GM19324 (cell line): ENCODE data around the gene P4HA2.
"Not testable (repeated sequence)": the region's sequence is repeated elsewhere in the genome, so short reads cannot be mapped to it uniquely, and the experiment has no call there.

Experiments
- ATAC-seq: cut with Tn5 transposase; IDR thresholded peaks from one replicate; pipeline ENCODE4 v1.9.1; 2021; ENCODE audit warnings: mild to moderate bottlenecking, moderate library complexity; ENCODE audit not compliant: unreplicated experiment, low FRiP score

Gene P4HA2

DNA sequence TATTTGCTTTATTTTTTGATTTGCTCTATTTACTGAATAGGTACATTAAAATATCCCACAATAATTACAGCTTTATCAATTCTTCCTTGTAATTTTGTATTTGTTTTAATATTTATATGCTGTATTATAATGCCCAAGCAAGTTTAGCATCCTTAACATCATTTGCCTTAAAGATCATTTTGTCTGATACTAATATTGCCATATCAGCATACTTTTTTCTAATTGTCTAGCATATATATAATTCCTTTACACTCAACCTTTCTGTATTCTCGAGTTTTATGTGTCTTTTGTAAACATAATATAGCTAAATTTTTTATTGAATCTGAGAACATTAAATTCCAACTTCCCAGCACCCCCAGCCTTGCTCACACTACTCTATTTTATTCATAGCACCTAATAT lies 64.7 kb downstream of the P4HA2 start:
- no peak for ATAC-seq

DNA sequence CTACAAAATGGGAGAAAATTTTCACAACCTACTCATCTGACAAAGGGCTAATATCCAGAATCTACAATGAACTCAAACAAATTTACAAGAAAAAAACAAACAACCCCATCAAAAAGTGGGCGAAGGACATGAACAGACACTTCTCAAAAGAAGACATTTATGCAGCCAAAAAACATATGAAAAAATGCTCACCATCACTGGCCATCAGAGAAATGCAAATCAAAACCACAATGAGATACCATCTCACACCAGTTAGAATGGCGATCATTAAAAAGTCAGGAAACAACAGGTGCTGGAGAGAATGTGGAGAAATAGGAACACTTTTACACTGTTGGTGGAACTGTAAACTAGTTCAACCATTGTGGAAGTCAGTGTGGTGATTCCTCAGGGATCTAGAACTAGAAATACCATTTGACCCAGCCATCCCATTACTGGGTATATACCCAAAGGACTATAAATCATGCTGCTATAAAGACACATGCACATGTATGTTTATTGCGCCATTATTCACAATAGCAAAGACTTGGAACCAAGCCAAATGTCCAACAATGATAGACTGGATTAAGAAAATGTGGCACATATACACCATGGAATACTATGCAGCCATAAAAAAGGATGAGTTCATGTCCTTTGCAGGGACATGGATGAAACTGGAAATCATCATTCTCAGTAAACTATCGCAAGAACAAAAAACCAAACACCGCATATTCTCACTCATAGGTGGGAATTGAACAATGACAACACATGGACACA lies 65.9 kb downstream of the P4HA2 start:
- not testable (repeated sequence) for ATAC-seq

DNA sequence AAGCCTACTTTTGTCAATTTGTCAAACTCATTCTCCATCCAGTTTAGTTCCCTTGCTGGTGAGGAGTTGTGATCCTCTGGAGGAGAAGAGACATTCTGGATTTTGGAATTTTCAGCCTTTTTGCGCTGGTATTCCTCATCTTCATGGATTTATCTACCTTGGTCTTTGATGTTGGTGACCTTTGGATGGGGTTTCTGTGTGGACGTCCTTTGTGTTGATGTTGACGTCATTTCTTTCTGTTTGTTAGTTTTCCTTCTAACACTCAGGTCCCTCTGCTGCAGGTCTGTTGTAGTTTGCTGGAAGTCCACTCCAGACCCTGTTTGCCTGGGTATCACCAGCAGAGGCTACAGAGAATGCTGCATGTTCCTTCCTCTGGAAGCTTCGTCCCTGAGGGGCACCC lies 71.2 kb downstream of the P4HA2 start:
- no peak for ATAC-seq

GRCh38 chr5:132150565-132150964 lies 77.1 kb downstream of the P4HA2 start:
- ATAC-seq, result no peak

DNA sequence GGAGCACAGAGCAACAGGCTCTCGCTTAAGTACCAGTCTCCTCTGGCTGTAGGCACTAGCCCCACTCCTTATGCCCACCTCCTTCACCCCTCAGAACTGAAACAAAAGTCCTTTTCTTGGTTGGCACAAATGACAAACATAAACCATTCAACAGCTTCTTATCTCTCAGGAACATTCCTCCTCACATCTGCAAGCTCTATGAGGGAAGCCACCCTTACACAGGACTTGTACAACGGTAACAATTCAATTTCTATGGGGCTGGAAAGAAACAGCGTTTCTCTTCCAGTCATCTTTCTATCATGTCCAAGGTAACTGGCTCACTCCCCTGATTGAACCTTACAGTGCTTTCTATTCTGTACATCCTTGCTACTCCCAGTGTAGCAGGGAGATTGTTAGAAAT lies 80.0 kb downstream of the P4HA2 start:
- ATAC-seq, result no peak

DNA sequence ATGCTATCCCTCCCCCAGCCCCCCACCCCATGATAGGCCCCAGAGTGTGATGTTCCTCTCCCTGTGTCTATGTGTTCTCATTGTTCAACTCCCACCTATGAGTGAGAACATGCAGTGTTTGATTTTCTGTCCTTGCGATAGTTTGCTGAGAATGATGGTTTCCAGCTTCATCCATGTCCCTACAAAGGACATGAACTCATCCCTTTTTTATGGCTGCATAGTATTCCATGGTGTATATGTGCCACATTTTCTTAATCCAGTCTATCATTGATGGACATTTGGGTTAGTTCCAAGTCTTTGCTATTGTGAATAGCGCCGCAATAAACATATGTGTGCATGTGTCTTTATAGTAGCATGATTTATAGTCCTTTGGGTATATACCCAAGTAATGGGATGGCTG lies 82.3 kb downstream of the P4HA2 start:
- not testable (repeated sequence) for ATAC-seq

GRCh38 chr5:132143148-132143547 lies 84.5 kb downstream of the P4HA2 start:
- no peak for ATAC-seq

GRCh38 chr5:132142459-132142858 lies 85.2 kb downstream of the P4HA2 start:
- no peak for ATAC-seq
